Cerebellar cortex (tissue), 1 donor: ENCODE data around the gene STK24.

Source experiments
- DNase-seq: peaks from one replicate; pipeline ENCODE4 v3.0.0-alpha.2; 2015; ENCODE audit warnings: low spot score

The STK24 gene

GRCh38 chr13:98450026-98450425 lies 126.9 kb downstream of the STK24 start:
- no peak for DNase-seq

GRCh38 chr13:98449273-98449672 lies 127.6 kb downstream of the STK24 start:
- no peak for DNase-seq

GRCh38 chr13:98448642-98448928 lies 128.3 kb downstream of the STK24 start:
- DNase-seq = no peak

- DNase-seq = peak; percentile 59
Measured at GRCh38 chr13:98447881-98448641, 128.8 kb downstream of the STK24 start.

- no peak for DNase-seq
Measured at GRCh38 chr13:98447130-98447529, 129.8 kb downstream of the STK24 start.

GRCh38 chr13:98446234-98446621 lies 130.7 kb downstream of the STK24 start:
- DNase-seq = no peak

- peak; percentile 62 for DNase-seq
Measured at GRCh38 chr13:98445340-98446233, 131.3 kb downstream of the STK24 start.

GRCh38 chr13:98444381-98444780 lies 132.5 kb downstream of the STK24 start:
- DNase-seq = no peak

- no peak for DNase-seq
Measured at GRCh38 chr13:98443800-98444325, 133.0 kb downstream of the STK24 start.

GRCh38 chr13:98443329-98443728 lies 133.6 kb downstream of the STK24 start:
- no peak for DNase-seq

- DNase-seq = no peak
Measured at GRCh38 chr13:98442391-98443230, 134.3 kb downstream of the STK24 start.

GRCh38 chr13:98441056-98441676 lies 135.7 kb downstream of the STK24 start:
- no peak for DNase-seq

- no peak for DNase-seq
Measured at GRCh38 chr13:98440390-98441055, 136.4 kb downstream of the STK24 start.

GRCh38 chr13:98439896-98440295 lies 137.0 kb downstream of the STK24 start:
- no peak for DNase-seq

GRCh38 chr13:98439126-98439828 lies 137.6 kb downstream of the STK24 start:
- no peak for DNase-seq

GRCh38 chr13:98438246-98439125 lies 138.4 kb downstream of the STK24 start:
- no peak for DNase-seq

- peak; percentile 81 for DNase-seq
Measured at GRCh38 chr13:98436233-98436910, 140.5 kb downstream of the STK24 start.

GRCh38 chr13:98435376-98435775 lies 141.5 kb downstream of the STK24 start:
- DNase-seq = peak; percentile 34

GRCh38 chr13:98434060-98434459 lies 142.8 kb downstream of the STK24 start:
- no peak for DNase-seq
